Measurements from ENCODE around the gene USP5.
A peak's percentile ranks its signal among the peaks of the same experiment; 100 is the strongest.
"Not testable (repeated sequence)": the region's sequence is repeated elsewhere in the genome, so short reads cannot be mapped to it uniquely, and the experiment has no call there.

The USP5 gene

DNA sequence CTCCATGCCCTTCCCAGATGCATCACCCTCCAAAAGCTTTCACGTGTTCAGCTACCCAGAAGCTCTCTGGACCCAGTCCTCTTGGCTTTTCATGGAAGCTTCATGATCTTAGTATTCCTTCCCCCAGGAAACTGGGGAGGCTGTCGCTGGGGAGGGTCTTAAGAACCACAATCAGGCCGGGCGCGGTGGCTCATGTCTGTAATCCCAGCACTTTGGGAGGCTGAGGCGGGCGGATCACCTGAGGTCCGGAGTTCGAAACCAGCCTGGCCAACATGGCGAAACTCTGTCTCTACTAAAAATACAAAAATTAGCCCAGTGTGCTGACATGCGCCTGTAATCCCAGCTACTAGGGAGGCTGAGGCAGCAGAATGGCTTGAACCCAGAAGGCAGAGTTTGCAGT, 56.2 kb downstream of the USP5 start:
- not testable (repeated sequence) for H3K9ac ChIP-seq (ENCODE audit: low read depth, low read length); H3K36me3 ChIP-seq (ENCODE audit: insufficient read depth, low read length); H3K27me3 ChIP-seq (ENCODE audit: insufficient read depth, low read length); H3K4me3 ChIP-seq (ENCODE audit: low read length); H3K27ac ChIP-seq (ENCODE audit: low read depth, low read length); H3K9me3 ChIP-seq (ENCODE audit: insufficient read depth, low read depth, low read length)
- H3K4me1 ChIP-seq (ENCODE audit: insufficient read depth, low read length), result peaks cover 22% of the 10 kb centered on the region
- WGBS, result 95% methylated on average over 11 of the region's 11 CpGs

DNA sequence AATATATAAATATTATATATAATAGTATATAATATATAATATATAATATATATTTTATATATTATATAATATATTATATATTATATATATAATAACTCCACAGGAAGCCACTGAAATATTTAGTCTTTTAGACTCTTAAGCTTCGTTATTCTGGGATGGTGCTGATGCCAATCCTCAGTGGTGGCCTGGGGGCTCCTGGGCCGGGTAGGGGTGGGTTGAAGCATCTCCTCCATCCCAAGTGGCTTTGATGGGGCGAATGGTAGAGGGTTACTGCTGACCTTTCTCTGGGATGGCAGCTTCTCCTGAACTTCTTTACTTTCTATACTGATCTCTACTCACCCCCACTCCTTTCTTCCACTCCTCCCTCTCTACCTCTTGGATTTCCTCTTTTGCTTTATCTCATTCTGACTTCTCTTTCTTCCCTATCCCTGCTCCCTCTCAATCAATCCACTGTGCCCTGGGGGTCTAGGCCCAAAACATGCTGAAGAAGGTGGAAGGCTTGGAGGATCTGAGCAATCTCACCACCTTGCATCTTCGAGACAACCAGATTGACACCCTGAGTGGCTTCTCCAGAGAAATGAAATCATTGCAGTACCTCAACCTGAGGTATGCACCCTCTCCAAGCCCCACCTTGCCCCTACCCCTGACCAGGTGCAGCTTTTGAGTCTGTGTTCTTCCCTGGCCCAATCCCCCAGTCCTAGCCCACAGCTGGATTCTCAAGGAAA, 57.6 kb downstream of the USP5 start:
- Histone ChIP-seq H3K36me3 (ENCODE audit: insufficient read depth, low read length) (no peaks in the 10 kb centered on the region), H3K9me3 (ENCODE audit: insufficient read depth, low read depth, low read length) (no peaks in the 10 kb centered on the region), H3K4me1 (ENCODE audit: insufficient read depth, low read length) (peaks cover 17% of the 10 kb centered on the region), H3K27me3 (ENCODE audit: insufficient read depth, low read length) (no peaks in the 10 kb centered on the region), H3K27ac (ENCODE audit: low read depth, low read length) (no peak overlapping the region), H3K4me3 (ENCODE audit: low read length) (no peak overlapping the region), H3K9ac (ENCODE audit: low read depth, low read length) (no peak overlapping the region)
- WGBS, result 99% methylated on average over 4 of the region's 4 CpGs

DNA sequence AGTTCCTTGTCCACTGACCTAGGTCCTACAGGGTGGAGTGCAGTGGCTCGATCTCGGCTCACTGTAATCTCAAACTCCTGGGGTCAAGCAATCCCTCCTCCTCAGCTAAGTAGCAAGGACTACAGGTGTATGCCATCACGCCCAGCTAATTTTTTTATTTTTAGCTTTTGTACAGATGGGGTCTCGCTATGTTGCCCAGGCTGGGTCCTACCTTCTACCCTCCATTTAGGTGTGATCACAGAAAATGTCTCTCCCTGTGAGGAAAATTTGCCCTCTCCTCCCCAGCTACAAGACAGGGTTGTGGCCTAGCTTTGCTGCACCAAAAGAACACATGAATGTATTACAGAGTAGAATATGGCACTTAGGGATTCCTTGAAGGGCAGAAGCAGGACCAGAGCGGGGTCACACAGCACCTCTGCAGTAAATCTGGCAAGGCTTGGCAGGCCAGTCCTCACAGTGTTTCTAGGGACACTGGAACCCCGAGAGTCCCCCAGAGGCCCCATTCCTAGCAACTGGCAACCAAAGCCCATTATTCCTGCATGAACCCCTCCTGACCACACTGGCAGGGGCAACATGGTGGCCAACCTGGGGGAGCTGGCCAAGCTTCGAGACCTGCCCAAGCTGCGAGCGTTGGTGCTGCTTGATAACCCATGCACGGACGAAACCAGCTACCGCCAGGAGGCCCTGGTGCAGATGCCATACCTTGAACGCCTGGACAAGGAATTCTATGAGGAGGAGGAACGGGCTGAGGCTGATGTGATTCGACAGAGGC, 60.4 kb downstream of the USP5 start:
- Histone ChIP-seq H3K4me1 (ENCODE audit: insufficient read depth, low read length) (peaks cover 14% of the 10 kb centered on the region; the same call in 1 of the 2 replicates), H3K9ac (ENCODE audit: low read depth, low read length) (no peak overlapping the region), H3K9me3 (ENCODE audit: insufficient read depth, low read depth, low read length) (no peaks in the 10 kb centered on the region), H3K36me3 (ENCODE audit: insufficient read depth, low read length) (peaks cover 15% of the 10 kb centered on the region), H3K27ac (ENCODE audit: low read depth, low read length) (no peak overlapping the region), H3K27me3 (ENCODE audit: insufficient read depth, low read length) (no peaks in the 10 kb centered on the region), H3K4me3 (ENCODE audit: low read length) (no peak overlapping the region)
- 93% methylated on average over 15 of the region's 15 CpGs for WGBS

DNA sequence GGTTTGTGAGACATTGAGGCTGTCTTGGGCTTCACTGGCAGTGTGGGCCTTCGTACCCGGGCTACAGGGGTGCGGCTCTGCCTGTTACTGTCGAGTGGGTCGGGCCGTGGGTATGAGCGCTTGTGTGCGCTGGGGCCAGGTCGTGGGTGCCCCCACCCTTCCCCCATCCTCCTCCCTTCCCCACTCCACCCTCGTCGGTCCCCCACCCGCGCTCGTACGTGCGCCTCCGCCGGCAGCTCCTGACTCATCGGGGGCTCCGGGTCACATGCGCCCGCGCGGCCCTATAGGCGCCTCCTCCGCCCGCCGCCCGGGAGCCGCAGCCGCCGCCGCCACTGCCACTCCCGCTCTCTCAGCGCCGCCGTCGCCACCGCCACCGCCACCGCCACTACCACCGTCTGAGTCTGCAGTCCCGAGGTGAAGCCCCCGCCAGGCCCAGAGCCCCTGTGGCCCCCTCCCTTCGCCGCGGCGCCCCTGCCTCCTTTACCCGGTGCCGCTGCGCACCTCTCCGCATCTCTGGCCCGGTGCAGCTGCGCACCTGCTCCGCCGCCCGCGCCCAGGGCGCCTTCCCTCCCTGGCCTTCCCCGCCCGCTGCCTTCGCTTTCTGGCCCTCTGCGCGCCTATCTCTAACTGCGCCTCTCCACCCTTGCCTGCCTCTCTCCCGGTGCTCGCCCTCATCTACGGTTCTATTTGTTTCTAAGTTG, 62.4 kb downstream of the USP5 start, which contains the start of gene ENO2:
TSS of gene ENO2 (plus strand) at position 335 of the 701 bp plus-strand sequence. CDS start 1,253 bp downstream, outside the sequence.
- 2% methylated on average over 68 of the region's 68 CpGs for WGBS

DNA sequence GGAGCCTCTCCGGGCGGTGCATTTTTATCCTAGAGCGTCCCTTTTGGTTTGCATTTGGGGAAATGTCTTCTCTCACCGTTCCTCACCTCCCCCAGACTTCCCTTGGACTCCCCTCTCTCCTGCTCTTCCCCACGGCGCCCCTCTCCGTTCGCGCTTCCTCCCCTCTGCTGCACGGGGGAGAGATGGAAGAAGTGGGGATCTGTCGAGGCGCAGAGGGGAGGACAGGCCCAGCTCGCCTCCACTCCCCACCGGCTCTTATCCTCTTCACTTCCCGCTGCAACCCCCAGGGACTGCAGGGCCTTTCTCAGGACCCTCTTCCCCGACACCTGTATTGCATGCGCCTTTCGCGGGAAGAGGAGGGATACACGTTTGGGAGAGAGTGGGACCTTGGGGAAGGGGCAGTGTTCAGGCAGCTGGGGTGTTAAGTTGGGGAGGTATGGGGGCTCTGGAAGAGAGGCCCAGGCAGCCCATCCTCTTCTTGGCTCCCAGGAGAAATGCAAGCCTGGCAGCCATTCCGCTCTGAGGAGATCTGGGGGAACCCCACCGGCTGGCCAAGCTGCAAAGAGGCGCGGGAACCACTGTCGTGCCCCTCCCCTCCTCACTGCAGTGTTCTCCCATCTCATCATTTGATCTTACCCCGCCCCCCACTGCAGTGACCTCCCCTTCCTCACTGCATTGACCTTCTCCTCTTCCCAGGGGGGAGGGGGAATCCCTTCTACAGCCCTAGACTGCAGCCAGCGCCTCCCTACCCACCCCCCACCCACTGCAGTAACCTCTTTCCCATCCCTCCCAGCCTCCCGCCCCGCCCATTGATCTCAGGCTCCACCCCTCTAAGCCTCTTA, 63.2 kb downstream of the USP5 start:
- Histone ChIP-seq H3K9me3 (ENCODE audit: insufficient read depth, low read depth, low read length) (no peaks in the 10 kb centered on the region), H3K9ac (ENCODE audit: low read depth, low read length) (peak overlapping the region; percentile 77), H3K27ac (ENCODE audit: low read depth, low read length) (no peak overlapping the region), H3K4me3 (ENCODE audit: low read length) (peak overlapping the region; percentile 92), H3K4me1 (ENCODE audit: insufficient read depth, low read length) (peaks cover 14% of the 10 kb centered on the region; the same call in 1 of the 2 replicates), H3K27me3 (ENCODE audit: insufficient read depth, low read length) (no peaks in the 10 kb centered on the region), H3K36me3 (ENCODE audit: insufficient read depth, low read length) (peaks cover 35% of the 10 kb centered on the region)
- WGBS, result 3% methylated on average over 27 of the region's 29 CpGs

More for the DNA sequence above, 62.4 kb downstream of the USP5 start, which contains the start of gene ENO2:
- Histone ChIP-seq H3K36me3 (ENCODE audit: insufficient read depth, low read length) (peaks cover 28% of the 10 kb centered on the region), H3K4me1 (ENCODE audit: insufficient read depth, low read length) (peaks cover 14% of the 10 kb centered on the region; the same call in 1 of the 2 replicates), H3K9me3 (ENCODE audit: insufficient read depth, low read depth, low read length) (no peaks in the 10 kb centered on the region), H3K9ac (ENCODE audit: low read depth, low read length) (peak within 1 kb of the TSS; percentile 77), H3K27me3 (ENCODE audit: insufficient read depth, low read length) (no peaks in the 10 kb centered on the region), H3K4me3 (ENCODE audit: low read length) (peak within 1 kb of the TSS; percentile 92), H3K27ac (ENCODE audit: low read depth, low read length) (no peak within 1 kb of the TSS)

DNA sequence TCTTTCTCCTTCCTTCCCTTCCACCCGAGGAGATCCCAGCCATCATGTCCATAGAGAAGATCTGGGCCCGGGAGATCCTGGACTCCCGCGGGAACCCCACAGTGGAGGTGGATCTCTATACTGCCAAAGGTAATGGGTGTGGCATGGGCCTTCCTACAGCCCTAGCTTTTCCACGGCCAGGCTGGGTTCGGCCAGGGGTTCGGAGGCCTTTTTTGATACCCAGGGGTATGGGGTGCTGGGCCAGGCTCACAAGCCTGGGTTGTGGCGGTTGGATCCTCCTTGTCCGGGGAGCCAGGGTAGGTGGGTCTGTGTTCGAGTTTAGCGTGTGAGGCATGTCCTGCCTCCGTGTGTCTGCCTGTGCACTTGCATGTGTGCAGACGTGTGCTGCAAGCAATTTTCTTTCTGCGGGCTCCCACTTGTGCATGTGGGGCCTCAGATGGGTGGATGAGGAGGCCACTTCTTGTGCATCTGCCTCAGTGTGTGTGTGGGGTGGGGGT, 63.9 kb downstream of the USP5 start:
- peak overlapping the region; percentile 40 for H3K4me3 ChIP-seq (ENCODE audit: low read length)
- no peak overlapping the region for H3K27ac ChIP-seq (ENCODE audit: low read depth, low read length)
- no peaks in the 10 kb centered on the region for H3K27me3 ChIP-seq (ENCODE audit: insufficient read depth, low read length)
- H3K4me1 ChIP-seq (ENCODE audit: insufficient read depth, low read length), result peaks cover 14% of the 10 kb centered on the region; the same call in 1 of the 2 replicates
- H3K36me3 ChIP-seq (ENCODE audit: insufficient read depth, low read length), result peaks cover 36% of the 10 kb centered on the region
- no peaks in the 10 kb centered on the region for H3K9me3 ChIP-seq (ENCODE audit: insufficient read depth, low read depth, low read length)
- 79% methylated on average over 14 of the region's 14 CpGs for WGBS
- no peak overlapping the region for H3K9ac ChIP-seq (ENCODE audit: low read depth, low read length)

Data from HUES64 (cell line).